ENCODE results near the gene CTDNEP1.

CTDNEP1 gene

GRCh38 chr17:7251661-7252175 is at the start of gene CTDNEP1:
Gene CTDNEP1, minus strand, starts transcription at chr17:7251734. Its CDS starts 438 bp downstream, at chr17:7251296.
- DNase-seq, result peak; percentile 99

- peak; percentile 82 for DNase-seq
Observed at GRCh38 chr17:7296189-7296861, 44.8 kb upstream of the CTDNEP1 start.

- no peak for DNase-seq
Observed at GRCh38 chr17:7295230-7296180, 44.0 kb upstream of the CTDNEP1 start.

GRCh38 chr17:7294614-7295153 is 43.1 kb upstream of the CTDNEP1 start, which contains the start of gene YBX2:
Gene YBX2, minus strand, starts transcription at chr17:7294639. Its CDS starts 139 bp downstream, at chr17:7294500.
- peak; percentile 89 for DNase-seq

- DNase-seq, result peak; percentile 39
Observed at GRCh38 chr17:7293816-7294613, 42.5 kb upstream of the CTDNEP1 start.

- no peak for DNase-seq
Observed at GRCh38 chr17:7293159-7293558, 41.6 kb upstream of the CTDNEP1 start.

- DNase-seq, result no peak
Observed at GRCh38 chr17:7292729-7293128, 41.2 kb upstream of the CTDNEP1 start.

GRCh38 chr17:7292194-7292593 is 40.7 kb upstream of the CTDNEP1 start:
- no peak for DNase-seq

- DNase-seq, result no peak
Observed at GRCh38 chr17:7290685-7291084, 39.2 kb upstream of the CTDNEP1 start.

- DNase-seq, result no peak
Observed at GRCh38 chr17:7290166-7290565, 38.6 kb upstream of the CTDNEP1 start.

- no peak for DNase-seq
Observed at GRCh38 chr17:7289256-7290032, 37.9 kb upstream of the CTDNEP1 start.

- no peak for DNase-seq
Observed at GRCh38 chr17:7285679-7286078, 34.1 kb upstream of the CTDNEP1 start.

GRCh38 chr17:7284911-7285310 is 33.4 kb upstream of the CTDNEP1 start:
- no peak for DNase-seq

- no peak for DNase-seq
Observed at GRCh38 chr17:7283471-7284216, 32.1 kb upstream of the CTDNEP1 start.

- peak; percentile 11 for DNase-seq
Observed at GRCh38 chr17:7282752-7283321, 31.3 kb upstream of the CTDNEP1 start.

GRCh38 chr17:7281953-7282751 is 30.6 kb upstream of the CTDNEP1 start:
- DNase-seq, result no peak

- DNase-seq, result peak; percentile 78
Observed at GRCh38 chr17:7281074-7281952, 29.8 kb upstream of the CTDNEP1 start, which contains the start of gene SLC2A4. Gene SLC2A4, plus strand, starts transcription at chr17:7281718. Its CDS starts 217 bp downstream, at chr17:7281935.

- peak; percentile 77 for DNase-seq
Observed at GRCh38 chr17:7280519-7281073, 29.1 kb upstream of the CTDNEP1 start.

Data from NCI-H146 (cell line).